ENCODE data around the gene RNF215. TPM values are rescaled to one million over a fixed set of nuclear protein-coding genes. Genes with fewer than 3 reads are reported as not detected.

The RNF215 gene
- total and polyA plus RNA-seq, 2 of the 13 experiments (the other 11 are each of a cell fraction or from before 2014, with no cell fraction given), result 5.3 to 6.1 TPM

DNA sequence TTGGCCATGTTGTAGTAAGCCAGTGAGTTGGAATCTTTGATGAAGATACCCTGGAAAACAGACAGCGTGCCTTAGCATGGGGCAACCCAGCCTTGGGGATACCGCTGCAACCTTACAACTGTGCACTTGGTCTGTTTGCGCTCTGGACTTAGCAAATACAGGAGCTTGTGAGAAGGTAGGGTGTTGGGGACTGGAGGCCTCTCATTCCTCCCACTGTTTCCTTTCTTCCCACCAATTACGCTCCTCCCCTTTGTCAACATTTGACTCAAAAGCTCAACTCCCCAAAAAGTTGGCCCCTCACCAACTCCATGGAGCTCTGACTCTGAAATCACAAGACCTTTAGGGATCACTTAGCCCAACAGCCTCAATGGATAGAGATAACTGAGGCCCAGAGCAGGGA is 52.6 kb downstream of the RNF215 start:
- no TSS peak for BruUV-seq (replicated peaks)
- Histone ChIP-seq H3K4me2 (ENCODE audit: low read depth, low read length) (no peak overlapping the region), H3K27me3 (ENCODE audit: control insufficient read depth in 1 of 2, insufficient read depth in 2 of 2, low read length in 2 of 2) (no peaks in the 10 kb centered on the region), H3K36me3 (replicated peaks in 1 of 2; ENCODE audit: control insufficient read depth in 1 of 2, insufficient read depth in 2 of 2, low read length in 2 of 2) (peaks cover 50 to 69% of the 10 kb centered on the region in 2 experiments; a peak in 4 of 5 replicates), H3K9me3 (ENCODE audit: low read length) (no peaks in the 10 kb centered on the region), H2AFZ (ENCODE audit: low read length) (no peak overlapping the region), H3K9ac (ENCODE audit: insufficient read depth, low read depth, low read length) (no peak overlapping the region), H3K4me3 (replicated peaks in 1 of 3; ENCODE audit: insufficient read depth in 1 of 3, low read depth in 2 of 3, low read length in 3 of 3) (no peak overlapping the region), H4K20me1 (ENCODE audit: insufficient read depth, low read length) (no peaks in the 10 kb centered on the region), H3K79me2 (ENCODE audit: insufficient read depth, low read length) (no peaks in the 10 kb centered on the region), H3K27ac (ENCODE audit: extremely low read length, insufficient read depth, low read length) (no peak overlapping the region), H3K4me1 (ENCODE audit: insufficient read depth, low read length) (peaks cover 10% of the 10 kb centered on the region; the same call in 1 of the 2 replicates)
- FAIRE-seq (no peak), DNase-seq (ENCODE audit: low spot score) (no peak), ATAC-seq (no peak)
- in situ Hi-C loops (cut with HindIII; ENCODE audit: extremely low pct_ligation_motif_present, low pct_unique_long_range_greater_than_20kb), result no loop called here
- 98% methylated on average over 4 of the region's 4 CpGs for WGBS (ENCODE audit: low lambda C conversion rate)
- intact Hi-C loops (cut with micrococcal nuclease; ENCODE audit: unreplicated experiment), result no loop called here
- ChIA-PET POLR2A (no interaction called here), CTCF (ENCODE audit: low intra/inter-chr PET ratio, low total read pairs) (no interaction called here)
- TF ChIP-seq, protein P1, sequence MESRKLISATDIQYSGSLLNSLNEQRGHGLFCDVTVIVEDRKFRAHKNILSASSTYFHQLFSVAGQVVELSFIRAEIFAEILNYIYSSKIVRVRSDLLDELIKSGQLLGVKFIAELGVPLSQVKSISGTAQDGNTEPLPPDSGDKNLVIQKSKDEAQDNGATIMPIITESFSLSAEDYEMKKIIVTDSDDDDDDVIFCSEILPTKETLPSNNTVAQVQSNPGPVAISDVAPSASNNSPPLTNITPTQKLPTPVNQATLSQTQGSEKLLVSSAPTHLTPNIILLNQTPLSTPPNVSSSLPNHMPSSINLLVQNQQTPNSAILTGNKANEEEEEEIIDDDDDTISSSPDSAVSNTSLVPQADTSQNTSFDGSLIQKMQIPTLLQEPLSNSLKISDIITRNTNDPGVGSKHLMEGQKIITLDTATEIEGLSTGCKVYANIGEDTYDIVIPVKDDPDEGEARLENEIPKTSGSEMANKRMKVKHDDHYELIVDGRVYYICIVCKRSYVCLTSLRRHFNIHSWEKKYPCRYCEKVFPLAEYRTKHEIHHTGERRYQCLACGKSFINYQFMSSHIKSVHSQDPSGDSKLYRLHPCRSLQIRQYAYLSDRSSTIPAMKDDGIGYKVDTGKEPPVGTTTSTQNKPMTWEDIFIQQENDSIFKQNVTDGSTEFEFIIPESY (CRISPR knock-in tag; IDR thresholded peaks at IDR 0.05), result peak; percentile 57
- TF ChIP-seq, protein P2, sequence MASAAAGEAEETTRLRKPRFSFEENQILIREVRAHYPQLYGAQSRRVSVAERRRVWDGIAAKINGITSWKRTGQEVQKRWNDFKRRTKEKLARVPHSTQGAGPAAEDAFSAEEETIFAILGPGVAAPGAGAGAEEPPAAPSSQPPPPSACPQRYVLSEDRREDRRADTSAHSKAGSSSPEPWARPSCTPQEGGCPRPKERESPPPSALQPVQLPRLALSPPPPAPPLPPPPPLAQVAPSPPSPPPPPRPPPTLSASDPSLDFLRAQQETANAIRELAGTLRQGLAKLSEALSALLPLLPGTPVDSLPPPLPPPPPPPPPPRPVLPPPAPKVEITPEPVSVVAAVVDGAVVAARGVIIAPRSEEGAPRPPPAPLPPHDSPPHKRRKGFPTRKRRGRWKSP (CRISPR knock-in tag; IDR thresholded peaks at IDR 0.05), result no peak
- TF ChIP-seq BCL6 (CRISPR knock-in tag; IDR thresholded peaks at IDR 0.05), result no peak
- no peak for TF ChIP-seq RFXANK (CRISPR knock-in tag; IDR thresholded peaks at IDR 0.05)

DNA sequence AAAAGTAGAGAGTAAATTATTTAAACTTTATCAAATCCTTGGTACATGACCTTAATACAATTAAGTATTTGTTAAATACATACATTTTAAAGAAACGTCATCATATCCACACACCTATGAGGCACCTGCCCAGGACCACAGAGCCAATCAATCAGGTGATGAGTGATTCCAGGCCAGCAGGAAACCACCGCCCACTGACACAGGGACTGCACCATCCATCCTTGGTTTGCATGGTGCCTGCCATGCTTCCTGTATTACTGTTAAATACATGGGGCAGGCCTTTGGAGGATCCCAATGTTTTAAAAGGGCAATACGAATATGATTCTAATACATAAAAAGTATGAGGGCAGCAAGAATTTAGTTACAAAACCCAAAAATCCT is 53.5 kb downstream of the RNF215 start:
- no TSS peak for BruUV-seq (replicated peaks)
- Histone ChIP-seq H3K79me2 (ENCODE audit: insufficient read depth, low read length) (no peaks in the 10 kb centered on the region), H3K4me3 (replicated peaks in 1 of 3; ENCODE audit: insufficient read depth in 1 of 3, low read depth in 2 of 3, low read length in 3 of 3) (no peak overlapping the region), H2AFZ (ENCODE audit: low read length) (no peak overlapping the region), H3K36me3 (replicated peaks in 1 of 2; ENCODE audit: control insufficient read depth in 1 of 2, insufficient read depth in 2 of 2, low read length in 2 of 2) (peaks cover 43 to 59% of the 10 kb centered on the region in 2 experiments; a peak in 4 of 5 replicates), H4K20me1 (ENCODE audit: insufficient read depth, low read length) (no peaks in the 10 kb centered on the region), H3K4me1 (ENCODE audit: insufficient read depth, low read length) (peaks cover 10% of the 10 kb centered on the region; the same call in 1 of the 2 replicates), H3K9ac (ENCODE audit: insufficient read depth, low read depth, low read length) (no peak overlapping the region), H3K4me2 (ENCODE audit: low read depth, low read length) (no peak overlapping the region), H3K27me3 (ENCODE audit: control insufficient read depth in 1 of 2, insufficient read depth in 2 of 2, low read length in 2 of 2) (no peaks in the 10 kb centered on the region), H3K27ac (ENCODE audit: extremely low read length, insufficient read depth, low read length) (no peak overlapping the region), H3K9me3 (ENCODE audit: low read length) (no peaks in the 10 kb centered on the region)
- ATAC-seq, result no peak
- intact Hi-C loops (cut with micrococcal nuclease; ENCODE audit: unreplicated experiment), result no loop called here
- TF ChIP-seq, protein P3, sequence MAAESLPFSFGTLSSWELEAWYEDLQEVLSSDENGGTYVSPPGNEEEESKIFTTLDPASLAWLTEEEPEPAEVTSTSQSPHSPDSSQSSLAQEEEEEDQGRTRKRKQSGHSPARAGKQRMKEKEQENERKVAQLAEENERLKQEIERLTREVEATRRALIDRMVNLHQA (CRISPR knock-in tag; IDR thresholded peaks at IDR 0.05), result no peak
- ChIA-PET POLR2A (interaction anchor here (1.7 kb wide), 1 partner anchor 23 kb away, joined by 5 read pairs; the partner anchor contains the start of genes CCDC157 and SF3A1), CTCF (ENCODE audit: low intra/inter-chr PET ratio, low total read pairs) (no interaction called here)
- WGBS (ENCODE audit: low lambda C conversion rate), result 98% methylated on average over 3 of the region's 3 CpGs
- in situ Hi-C loops (cut with HindIII; ENCODE audit: extremely low pct_ligation_motif_present, low pct_unique_long_range_greater_than_20kb), result no loop called here
- FAIRE-seq, result no peak
- no peak for DNase-seq (ENCODE audit: low spot score)
